HCT116 (cell line): ENCODE results near the gene TAF4B.

Experiments
- CTCF ChIP-seq, 3 experiments: fragments of 200-600 bp in 1 of 3; sonication (generic) in 1 of 3; IDR thresholded peaks in 2 of 3; conservative IDR thresholded peaks in 1 of 3; 2 replicates each; pipeline ENCODE4 v1.5.1; 2012 to 2017; ENCODE audit warnings: low read depth in 2 of 3, low read length in 2 of 3, antibody characterized with exemption in 1 of 3, borderline replicate concordance in 1 of 3, control low read depth in 1 of 3, mild to moderate bottlenecking in 1 of 3, mixed read lengths in 1 of 3, mixed run types in 1 of 3, moderate library complexity in 1 of 3; ENCODE audit not compliant: insufficient read depth in 1 of 3
- POLR2A ChIP-seq: IDR thresholded peaks from 2 replicates; pipeline ENCODE4 v1.7.0; 2011; ENCODE audit warnings: borderline replicate concordance; ENCODE audit not compliant: insufficient read depth, insufficient read length; ENCODE audit errors: extremely low read depth
- RAD21 ChIP-seq: IDR thresholded peaks from 2 replicates; pipeline ENCODE4 v1.6.1; 2012; ENCODE audit warnings: low read depth, mild to moderate bottlenecking
- SIN3A ChIP-seq: IDR thresholded peaks from 2 replicates; pipeline ENCODE4 v1.6.1; 2012; ENCODE audit warnings: low read depth
- ZNF274 ChIP-seq: fragments of 200-500 bp; sonication (Bioruptor generic); IDR thresholded peaks from 2 replicates; pipeline ENCODE4 v1.6.1; 2014; ENCODE audit warnings: mild to moderate bottlenecking, low read depth, low read length, inconsistent platforms

DNA sequence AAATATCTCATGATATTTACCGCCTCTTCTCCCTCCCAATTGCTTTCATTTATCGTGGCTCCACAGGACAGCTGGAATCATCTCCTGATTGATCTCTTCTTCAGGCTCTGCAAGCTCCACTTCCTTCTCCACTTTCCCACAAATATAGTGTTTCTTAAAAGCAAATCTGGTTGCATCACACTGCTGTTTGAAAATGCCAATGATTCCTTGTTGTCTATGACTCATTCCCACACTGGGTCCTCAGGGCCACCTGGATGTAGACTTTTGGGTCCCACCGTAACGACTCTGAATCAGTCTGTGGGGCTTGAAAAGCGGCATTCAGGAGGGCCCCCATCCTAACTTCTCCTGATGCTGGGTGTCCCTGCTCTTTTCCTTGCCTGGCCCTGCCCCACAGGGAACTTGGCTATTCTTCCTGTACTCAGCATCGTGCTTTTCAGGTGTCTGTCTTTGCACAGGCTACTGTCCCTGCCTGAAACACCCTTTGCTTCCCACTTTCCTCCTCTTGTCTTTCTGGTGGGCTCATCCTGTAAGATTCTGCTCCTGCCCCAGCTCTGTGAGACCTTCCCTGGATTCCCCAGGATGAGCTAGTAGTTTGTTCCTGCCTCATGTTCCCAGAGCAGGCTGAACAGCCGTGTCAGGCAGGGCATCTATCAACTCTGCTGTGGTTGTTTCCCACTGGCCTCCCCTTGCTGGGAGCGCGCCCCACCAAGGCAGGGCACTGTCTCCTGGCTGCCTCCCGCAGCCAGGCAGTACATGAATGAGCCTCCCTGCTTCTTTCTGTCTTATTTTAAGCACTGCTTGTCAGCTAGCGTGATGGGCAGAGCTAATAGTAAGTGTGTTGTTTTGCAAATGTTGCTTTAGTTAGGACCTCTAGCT, 210.2 kb downstream of the TAF4B start:
- TF ChIP-seq CTCF (IDR thresholded peaks at IDR 0.05 in 2 of 3, conservative IDR thresholded peaks at IDR 0.05 in 1 of 3; ENCODE audit: borderline replicate concordance in 1 of 3, insufficient read depth in 1 of 3, low read depth in 2 of 3, low read length in 2 of 3), result no peak
- no peak for TF ChIP-seq ZNF274
- no peak for TF ChIP-seq SIN3A
- TF ChIP-seq POLR2A, result no peak
- no peak for TF ChIP-seq RAD21
